MCF 10A (cell line): ENCODE measurements around the gene RESF1. TPM values are rescaled to one million over a fixed set of nuclear protein-coding genes. Genes with fewer than 3 reads are reported as not detected.

Experiments used
- total RNA-seq: library from RNA; stranded (reverse); gene quantifications from 2 replicates; pipeline ENCODE4 v1.2.3, GENCODE V29; 2022

The RESF1 gene
- total RNA-seq, 1 experiment from 2014 or later, result 14.7 TPM

Other genes starting within 250 kb of the RESF1 start
- 3.0 and 5.6 TPM in 2 replicates for gene AMN1, start 230.4 kb upstream of the RESF1 start, total RNA-seq
- gene BICD1, start 147.4 kb downstream of the RESF1 start, total RNA-seq, result 39.9 and 49.3 TPM in 2 replicates